Central memory CD4-positive, alpha-beta T cell (primary cell): ENCODE results near the gene CTDSPL.
"Not testable (repeated sequence)": the region's sequence is repeated elsewhere in the genome, so short reads cannot be mapped to it uniquely, and the experiment has no call there.

Experiments used
- DNase-seq: peaks from one replicate; pipeline ENCODE4 v3.0.0; 2022

CTDSPL gene

DNA sequence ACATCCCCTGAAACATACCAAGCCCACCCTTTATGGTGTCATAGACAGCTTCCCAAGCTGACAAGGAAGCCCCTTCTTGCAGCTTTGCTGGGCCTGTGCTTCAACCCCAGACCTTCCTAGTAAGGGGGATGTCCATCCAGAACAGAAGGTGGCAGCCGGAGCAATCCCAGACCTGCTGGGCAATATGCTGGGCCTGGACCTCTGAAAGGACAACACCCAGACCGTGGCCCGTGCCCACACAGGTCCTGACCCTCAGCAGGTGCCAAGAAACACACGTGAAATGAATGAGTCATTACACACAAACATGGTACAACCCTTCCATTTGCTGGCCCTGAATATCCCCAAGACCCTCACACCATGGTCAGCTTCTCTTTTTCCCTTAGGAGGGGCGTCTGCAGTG lies 109.1 kb downstream of the CTDSPL start:
- DNase-seq = no peak

DNA sequence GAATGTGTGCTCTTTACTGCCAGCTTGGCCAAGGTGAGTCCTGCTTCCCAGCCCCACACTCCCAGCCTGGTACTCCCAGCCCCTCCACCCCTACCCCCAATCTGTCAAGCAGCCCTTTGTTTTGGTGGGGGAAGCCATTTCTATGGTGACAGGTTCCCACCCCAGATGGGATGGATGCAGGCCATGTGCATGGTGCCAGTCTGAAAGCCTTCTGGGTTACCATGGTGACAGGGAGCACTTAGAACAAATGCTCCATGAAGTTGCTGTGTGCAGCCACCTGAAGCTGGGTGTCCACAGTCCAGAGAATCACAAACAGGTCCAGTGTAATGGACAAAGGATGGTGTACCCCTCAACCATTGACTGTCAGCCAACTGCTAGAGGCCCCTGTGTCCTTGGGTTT lies 109.8 kb downstream of the CTDSPL start:
- no peak for DNase-seq

DNA sequence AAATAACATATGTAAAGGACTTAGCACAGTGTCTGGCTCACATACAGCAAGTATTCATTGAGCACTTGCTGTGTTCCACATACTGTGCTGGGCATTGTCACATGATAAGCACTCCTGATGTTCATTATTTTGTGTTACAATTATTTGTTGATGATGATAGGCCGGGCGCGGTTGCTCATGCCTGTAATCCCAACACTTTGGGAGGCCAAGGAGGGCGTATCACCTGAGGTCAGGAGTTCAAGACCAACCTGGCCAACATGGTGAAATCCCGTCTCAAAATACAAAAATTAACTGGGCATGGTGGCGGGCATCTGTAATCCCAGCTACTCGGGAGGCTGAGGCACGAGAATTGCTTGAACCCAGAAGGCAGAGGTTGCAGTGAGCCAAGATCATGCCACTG lies 110.4 kb downstream of the CTDSPL start:
- DNase-seq = not testable (repeated sequence)

DNA sequence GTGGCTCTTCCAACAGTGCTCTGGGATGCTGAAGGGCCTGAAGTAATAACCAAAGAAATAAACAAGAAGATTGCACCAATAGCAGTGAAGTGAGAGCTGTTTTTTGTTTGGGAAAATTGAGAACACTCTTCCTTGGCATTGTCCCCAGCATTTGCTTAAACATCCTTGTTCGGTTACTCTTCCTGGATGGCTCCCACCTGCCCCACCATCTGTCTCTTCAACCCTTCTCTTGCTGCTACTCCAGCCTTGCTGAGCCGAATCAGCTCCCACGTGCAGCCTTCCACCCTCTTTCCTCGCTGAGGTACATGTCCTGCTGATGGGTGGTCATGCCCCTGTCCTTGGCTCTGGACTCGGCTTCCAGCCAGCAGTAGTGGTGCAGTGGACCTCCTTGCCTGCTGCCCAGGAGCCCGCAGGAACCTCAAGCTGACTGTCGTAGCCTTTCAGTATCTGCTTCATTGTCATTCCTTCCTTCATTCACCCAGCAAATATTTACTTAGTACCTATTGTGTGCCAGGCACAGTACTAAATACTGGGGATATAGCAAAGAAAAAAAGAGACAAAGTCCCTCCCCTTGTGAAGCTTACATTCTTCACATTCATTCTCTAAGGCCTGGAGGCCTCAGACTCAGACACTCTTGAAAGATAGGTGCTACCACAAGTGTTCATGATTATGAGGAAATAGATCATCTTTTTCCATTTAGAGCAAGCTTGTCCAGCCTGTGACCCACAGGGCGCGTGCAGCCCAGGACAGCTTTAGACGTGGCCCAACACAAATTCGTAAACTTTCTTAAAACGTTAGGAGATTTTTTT lies 111.8 kb downstream of the CTDSPL start:
- DNase-seq = no peak

DNA sequence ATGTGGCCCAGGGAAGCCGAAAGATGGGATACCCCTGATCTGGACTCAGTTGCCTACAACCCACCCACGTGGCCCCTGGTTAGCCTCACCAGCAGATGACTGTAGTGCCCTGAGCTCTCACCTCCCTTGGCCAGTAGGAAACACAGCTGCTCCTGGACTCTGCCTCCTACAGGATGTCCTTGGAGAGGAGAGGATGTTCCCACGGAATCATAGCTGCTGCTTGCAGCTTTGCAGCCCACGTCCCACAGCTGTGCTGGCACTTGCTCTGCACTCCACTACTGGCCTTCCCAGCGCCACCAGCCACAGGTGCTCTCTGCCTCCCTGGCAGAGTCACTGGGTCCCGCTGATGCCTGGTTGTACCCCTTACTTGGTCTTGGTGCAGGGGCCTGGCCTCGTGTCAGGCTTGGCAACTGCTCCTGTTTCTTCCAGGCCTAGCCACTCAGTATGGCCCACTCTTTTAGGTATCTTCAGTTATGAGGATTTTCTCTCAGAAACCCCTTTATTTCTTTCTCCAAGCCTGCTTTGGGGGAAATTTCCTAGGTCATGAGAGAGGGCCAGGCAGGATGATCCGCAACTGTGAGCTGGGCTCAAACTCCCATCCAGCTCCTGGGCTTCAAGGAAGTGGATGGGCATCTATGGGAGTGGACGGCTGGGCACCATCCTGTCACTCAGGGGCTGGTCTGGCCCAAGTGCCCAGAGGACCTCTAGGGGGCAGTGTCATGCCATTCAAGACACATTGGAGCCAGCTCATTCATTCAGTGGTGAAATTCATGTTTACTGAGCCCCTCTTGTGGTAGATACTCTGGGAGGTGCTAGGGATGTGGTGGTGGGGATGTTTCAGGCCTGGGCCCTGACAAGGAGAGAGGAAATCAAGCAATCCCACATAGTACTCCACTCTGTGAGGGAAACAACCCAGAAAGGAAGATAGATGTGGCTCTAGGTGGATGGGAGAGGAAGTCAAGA lies 112.7 kb downstream of the CTDSPL start:
- peak; percentile 65 for DNase-seq

DNA sequence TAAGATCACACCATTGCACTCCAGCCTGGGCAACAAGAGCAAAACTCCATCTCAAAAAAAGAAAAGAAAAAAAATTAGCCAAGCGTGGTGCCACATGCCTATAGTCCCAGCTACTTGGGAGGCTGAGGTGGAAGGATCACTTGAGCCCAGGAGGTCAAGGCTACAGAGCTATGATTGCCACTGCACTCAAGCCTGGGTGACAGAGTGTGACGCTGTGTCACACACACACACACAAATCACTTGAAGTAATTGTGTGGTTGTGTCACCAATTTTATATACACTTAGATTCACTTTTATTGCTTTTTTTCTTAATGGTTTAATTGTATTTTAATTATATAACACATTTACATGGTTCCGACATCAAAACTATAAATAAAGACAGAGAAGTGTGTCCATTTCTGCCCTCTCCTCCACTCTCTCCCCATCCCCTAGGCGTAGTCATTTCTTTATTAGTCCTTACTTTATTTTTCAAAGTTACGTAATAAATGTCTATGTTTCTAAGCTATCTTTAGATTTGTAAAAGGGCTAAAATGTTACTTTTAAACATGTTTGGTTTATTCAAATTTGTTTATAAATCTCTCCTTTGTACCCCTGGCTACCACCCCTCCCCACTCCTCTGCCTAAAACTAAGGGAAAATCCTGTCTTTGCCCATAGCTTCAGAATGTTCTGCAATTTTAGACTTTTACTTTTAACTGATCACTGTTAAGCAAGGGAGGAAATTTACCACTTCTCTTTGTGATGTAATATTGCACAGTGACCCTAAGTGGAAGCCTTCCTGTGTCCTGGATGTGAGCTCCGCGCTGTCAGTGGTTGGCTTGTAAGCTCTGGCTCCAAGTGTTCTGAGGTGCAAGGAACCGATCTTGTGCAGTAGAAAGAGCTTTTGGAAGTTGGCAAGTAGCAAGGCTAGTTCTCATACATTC lies 118.1 kb downstream of the CTDSPL start:
- DNase-seq = no peak

DNA sequence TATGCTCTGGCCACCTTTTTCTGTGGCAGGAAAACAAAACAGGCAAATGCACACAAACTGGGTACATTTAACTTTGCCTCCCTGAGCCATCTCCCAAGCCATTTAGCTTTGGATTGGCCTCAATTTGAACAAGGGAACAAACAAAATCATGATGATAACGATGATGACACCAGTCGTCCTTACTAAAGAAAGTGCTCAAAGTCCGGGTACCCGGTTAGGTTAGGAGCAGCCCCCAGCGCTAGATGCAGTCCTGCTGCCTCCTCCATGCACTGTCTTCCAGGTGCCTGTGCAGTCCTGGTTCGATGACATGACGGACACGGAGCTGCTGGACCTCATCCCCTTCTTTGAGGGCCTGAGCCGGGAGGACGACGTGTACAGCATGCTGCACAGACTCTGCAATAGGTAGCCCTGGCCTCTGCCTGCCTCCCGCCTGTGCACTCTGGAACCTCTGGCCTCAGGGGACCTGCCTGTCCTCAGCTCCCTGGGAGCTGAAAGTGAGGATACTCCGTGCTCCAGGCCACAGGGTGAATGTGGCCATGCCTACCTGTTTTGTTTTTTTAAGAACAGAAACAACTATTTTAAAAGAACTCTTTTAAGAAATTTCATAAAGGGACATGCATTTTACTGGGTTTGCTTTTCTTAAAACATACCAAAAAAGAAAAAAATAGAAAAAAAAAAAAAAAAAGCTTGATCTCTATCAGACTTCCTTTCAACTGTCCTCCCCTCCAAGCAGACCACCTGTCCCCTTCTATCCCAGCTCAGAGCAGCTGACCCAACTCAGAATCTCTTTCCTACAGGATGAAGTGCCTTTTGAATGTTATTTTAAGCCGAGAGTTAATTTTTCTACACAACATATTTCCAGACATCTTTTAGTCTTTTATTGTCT lies 119.0 kb downstream of the CTDSPL start:
- no peak for DNase-seq

DNA sequence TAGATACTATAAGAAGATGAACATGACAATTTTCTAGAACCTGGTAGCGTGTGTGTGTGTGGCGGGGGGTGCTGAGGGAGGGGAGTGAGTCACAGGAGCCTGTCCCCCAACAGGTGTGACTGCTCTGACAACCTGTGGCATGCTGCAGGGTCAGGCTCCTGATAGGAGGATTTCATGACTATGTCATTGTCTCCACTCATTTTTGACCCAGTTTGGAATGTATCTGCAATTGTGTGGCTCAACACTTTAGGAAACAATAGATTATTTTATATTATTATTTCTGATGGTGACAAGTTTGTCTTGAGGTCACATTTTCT lies 119.6 kb downstream of the CTDSPL start:
- no peak for DNase-seq

DNA sequence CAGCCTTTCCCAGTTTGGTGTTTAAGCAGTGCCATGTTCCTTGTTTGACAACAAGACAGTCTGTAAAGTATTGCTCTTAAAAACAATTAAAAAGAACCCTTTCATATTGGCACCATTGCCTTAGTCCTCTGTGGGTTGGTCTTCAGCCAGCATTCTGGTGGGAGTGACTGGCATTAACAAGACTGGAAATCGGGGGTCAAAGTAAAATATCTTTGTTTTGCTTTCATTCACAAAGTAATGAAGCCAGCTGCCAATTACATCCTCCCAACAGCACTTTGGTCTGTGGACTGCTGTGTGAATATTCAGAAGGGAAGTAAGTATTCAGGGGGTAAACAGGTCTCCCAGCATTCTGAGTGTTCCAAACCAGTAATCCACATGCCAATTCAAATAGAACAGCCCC lies 120.7 kb downstream of the CTDSPL start:
- DNase-seq = no peak

DNA sequence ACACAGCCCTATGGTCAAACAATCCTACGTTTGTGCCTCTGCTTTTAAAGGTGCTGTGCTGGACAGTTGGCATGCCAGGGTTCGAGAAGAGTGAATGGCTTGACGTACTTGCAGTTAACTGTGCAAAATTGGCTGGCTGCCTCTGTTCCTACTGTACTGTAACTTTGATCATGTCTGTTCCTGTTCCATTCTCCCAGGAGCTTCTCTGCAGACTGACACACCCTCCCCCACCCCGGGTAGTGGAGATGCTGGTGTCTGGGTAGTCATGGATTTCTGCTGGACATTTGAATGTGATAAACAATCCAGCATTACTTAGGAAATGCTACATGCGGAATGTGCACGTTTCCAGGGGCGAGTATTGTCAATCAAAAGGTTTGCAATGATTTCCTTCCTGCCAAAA lies 122.4 kb downstream of the CTDSPL start:
- no peak for DNase-seq

DNA sequence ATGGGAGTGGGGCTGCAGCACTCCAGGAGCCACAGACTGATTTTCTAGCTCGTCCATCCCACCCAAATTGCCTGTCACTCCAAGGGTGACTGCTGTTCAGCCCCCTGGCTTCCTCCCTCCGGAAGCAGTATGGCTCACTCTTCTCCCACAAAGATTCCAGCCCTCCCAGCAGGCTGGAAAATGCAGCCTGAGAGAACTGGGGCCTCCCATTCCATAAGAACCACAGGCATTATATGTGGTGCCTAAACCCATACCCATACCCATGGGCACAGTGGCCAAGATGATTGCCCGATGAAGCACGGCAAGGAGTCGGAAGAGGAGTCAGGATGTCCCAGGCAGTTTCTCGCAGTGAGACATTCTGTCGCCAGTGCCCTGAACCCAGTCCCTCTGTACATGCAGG lies 122.9 kb downstream of the CTDSPL start:
- DNase-seq = no peak

DNA sequence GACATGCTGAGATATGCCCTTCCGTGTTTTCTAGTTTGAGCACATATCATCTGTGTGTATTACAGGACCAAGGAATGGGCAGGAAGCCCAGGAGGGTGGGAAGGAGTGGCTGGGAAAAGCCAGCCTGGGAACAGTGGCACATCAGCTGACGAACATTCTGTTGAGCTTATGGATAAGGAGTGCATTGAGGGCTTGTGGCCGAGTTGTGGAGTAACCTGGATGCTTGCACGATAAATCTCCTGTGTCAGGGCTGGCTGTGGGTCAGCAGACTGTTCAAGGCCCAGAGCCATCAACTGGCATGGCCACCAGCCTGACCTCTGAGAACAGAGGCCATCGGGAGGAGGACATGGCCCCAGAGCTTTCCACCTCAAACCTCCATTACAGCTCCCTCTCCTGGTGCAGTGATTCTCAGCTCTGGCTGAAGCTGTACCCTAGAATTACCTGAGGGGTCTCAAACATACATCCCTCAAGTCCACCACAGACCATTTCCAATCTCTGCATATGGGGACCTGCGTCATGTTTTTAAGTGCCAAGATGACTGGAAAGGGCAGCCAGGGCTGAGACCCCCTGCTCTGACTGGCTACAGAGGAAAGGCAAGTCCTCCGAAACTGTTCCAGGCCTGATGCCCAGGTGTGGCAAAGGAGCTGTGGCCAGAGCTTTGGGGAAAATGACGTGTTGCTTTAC lies 124.1 kb downstream of the CTDSPL start:
- DNase-seq = no peak

DNA sequence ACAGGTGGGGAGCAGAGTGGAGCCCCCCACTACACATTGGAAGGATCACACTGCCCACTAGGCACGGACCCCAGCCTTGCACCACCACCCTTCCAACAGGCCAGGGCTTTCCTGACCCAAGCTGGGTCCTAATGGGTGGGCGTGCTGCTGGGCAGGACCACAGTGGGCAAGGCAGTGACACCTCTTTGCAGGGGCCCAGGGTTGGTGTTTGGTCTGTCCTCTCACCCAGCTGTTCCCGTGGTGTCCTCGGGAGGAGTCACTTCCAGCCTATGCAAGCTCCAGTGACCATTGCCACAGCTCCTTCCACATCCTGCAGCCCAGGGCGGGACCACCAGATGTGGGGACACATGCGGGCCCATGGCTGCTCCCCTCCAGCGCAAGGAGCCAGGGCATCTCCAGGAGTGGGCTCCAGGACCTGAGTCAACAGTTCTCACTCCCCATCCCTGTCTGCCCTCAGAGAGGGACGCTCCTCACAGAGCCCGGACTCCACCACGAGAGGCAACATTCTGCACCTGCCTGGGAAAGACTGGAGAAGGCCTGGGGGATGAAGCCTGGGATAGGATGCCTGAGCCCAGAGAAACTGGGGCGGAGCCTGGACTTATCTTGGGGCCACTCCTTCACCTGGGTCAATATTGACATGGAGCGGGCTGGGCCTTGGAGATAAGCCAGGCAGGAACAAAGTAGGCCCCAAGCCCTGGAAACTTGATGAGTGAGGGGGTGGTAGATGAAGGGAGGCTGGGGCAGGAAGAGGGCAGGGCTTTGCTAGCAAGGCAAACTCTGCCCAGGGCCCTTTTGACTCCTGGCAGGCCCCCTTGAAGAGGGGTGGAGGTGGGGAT lies 125.0 kb downstream of the CTDSPL start:
- DNase-seq = no peak

DNA sequence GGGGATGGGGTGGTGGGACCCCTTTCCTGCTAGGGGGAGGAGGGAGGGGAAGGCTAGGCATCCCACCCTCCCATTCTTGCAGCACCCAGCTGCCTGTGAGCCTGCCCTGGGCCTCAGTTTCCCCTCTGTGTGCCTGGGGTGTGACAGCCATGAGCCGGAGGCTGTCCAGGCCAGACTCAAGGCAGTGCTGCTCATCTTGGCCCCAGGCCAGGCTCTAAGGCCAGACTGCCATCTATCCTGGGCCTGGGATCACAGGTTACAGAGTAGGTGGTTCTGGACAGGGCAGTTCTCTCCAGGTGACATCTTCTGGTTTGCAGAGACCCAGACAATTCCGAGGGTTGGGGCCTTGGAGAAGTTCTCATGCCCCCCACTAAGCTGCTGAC lies 125.6 kb downstream of the CTDSPL start:
- DNase-seq = no peak

DNA sequence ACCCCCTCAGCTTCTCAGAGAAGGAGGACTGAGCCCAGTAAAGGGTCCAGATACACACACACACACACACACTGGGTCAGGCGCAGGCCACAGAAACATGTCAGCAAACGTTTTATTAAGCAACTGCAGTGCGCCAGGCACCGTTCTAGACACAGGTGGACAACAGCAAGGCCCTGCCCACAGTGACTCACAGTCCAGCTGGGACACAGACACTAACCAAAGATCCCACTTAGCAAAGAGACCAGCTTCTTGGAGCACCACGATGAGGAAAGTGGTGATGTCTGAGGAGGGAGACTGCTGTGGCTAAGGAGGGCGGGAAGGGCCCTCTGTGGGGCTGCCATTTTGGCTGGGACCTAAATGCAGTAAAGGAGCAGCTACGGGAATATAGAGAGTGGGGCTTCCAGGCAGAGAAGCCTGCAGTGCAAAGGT lies 126.1 kb downstream of the CTDSPL start:
- no peak for DNase-seq

DNA sequence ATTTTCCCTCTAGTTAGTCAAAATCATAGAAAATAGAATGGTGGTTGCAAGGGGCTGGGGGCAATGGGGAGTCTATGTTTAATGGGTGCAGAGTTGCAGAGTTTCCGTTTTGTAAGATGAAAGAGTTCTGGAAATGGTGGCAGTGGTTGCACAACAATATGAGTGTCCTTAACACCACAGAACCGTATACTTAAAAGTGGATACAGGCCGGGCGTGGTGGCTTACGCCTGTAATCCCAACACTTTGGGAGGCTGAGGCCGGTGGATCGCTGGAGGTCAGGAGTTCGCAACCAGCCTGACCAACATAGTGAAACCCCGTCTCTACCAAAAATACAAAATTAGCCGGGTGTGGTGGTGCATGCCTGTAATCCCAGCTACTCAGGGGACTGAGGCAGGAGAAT lies 126.7 kb downstream of the CTDSPL start:
- not testable (repeated sequence) for DNase-seq

DNA sequence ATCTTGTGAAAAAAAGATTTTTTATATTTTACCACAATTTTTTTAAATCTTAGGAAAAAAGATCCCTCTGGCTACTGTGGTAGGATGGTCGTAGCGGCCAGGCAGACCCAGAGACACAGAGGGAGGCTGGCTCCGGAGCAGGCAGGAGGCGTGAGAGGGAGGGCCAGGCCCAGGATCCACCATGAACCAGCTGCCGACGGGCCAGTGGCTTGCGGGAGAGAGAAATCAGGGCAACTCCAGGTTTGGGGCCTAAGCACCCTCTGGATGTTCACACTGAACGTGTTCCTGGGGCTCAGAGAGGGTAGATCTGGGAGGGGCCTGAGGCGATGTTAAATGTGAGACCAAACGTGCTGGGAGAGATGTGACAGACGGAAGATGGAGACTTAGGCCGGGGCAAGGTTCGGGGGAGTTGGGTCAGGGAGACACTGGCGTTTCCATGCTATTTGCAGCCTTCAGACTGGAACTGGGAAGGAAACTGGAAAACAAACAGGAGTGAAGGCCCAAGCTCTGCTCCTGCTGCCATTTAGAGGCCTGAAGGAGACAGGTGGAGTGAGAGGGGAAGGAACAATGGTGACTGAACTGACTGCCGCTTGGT lies 127.3 kb downstream of the CTDSPL start:
- DNase-seq = no peak

DNA sequence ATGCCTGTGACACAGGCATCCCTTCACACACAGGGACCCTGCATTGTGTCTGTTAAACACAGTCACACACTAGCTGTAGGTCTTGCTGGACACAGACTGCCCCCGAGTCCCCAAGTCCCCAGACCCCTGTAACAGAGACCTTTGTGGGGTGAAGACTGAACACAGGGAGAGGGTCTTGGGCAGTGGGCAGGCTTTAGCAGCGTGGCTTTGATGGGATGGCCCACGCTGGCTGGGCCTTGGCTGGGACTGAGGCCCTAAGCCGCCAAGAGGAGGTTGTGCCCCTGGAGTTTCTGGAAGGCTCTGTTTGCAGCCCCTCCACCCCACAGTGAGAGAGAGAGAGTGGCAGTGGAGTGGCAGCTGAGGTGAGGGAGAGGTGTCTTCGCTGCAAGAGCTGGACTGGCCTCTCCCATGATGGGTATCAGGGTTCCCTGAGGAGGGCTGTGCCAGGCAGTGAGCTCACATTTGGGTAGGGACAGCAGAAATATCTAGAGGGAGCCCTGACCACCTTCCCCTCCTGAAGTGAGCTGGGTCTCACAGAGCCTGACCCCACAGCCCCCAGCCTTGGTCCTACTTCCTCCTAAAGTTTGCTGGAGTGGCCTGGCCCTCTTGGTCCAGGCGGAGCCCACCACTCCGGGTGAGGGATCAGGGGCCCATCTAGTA lies 128.3 kb downstream of the CTDSPL start:
- DNase-seq = no peak

DNA sequence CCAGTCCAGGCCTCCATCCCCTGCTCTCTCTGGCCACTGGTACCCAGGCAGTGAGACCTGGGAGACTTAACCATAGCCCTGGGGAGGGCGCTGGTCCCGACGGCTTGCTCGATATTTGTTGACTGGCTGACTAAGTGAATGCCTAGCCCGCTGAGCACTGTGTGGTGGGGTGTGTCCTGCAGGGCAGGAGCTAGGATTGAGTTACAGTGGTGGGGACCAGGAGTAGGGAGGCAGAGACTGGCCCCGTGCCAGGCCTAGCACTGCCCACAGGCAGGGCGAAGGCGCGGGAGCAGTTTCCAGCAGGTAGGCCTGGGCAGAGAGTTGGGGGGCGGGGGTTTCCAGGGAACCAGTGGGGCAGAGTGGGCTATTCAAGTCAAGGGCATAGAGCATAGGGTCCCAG lies 128.8 kb downstream of the CTDSPL start, which contains the start of gene VILL:
TSS of gene VILL (plus strand) at position 260 of the 400 bp plus-strand sequence. CDS start 2,887 bp downstream, outside the sequence.
- DNase-seq = no peak
